ENCODE data around the gene TMEM271. TPM values are rescaled to one million over a fixed set of nuclear protein-coding genes. Genes with fewer than 3 reads are reported as not detected.

TMEM271 gene
- not detected for polyA plus RNA-seq (2013, experiment 1 of 2)
- polyA plus RNA-seq (2013, experiment 2 of 2): not detected

DNA sequence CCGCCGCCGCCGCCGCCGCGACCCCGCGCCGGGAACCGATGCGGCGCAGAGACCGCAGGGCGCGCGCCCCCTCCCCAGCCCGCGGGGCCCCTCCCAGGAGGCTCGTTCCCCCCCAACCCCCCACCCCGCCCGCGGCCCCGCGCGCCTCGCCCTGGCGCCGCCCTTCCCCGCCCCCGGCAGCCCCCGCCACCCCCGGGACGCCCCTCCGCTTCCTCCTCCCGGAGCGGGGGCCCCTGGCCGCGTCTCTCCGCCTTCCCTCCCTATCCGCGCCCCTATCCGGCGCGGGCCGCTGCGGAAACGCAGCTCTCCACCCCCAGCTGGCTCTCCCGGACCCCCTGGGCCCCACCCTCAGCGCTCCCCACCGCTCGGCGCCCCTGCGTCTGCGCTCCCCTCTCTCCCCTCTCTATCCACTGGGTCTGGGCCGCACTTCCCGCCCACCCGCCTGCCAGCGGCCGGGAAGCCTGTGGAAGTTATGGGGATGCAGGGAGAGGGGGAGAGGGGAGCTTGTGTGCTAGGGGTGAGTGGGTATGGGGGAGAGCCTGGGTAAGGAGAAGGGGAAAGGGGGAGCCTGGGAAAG lies at the start of gene TMEM271:
TSS of gene TMEM271 (minus strand) at position 51 of the 577 bp plus-strand sequence. CDS start 233 bp downstream, outside the sequence.
- Histone ChIP-seq H2BK12ac (ENCODE audit: low read length in 2 of 2) (no peak within 1 kb of the TSS), H2BK120ac (ENCODE audit: low read depth, low read length) (no peak within 1 kb of the TSS), H3K9me3 (ENCODE audit: control insufficient read depth, low read length) (no peaks in the 10 kb centered on the region), H3K4ac (ENCODE audit: low read depth in 1 of 2, low read length in 2 of 2) (no peak within 1 kb of the TSS), H3K14ac (ENCODE audit: low read length in 2 of 2) (no peak within 1 kb of the TSS), H3K9ac (ENCODE audit: low read length) (no peak within 1 kb of the TSS), H2AK5ac (ENCODE audit: low read length, severe bottlenecking) (no peak within 1 kb of the TSS), H3K36me3 (ENCODE audit: control insufficient read depth in 1 of 2, insufficient read depth in 2 of 2, low read depth in 1 of 2, low read length in 2 of 2) (no peaks in the 10 kb centered on the region), H3K4me3 (ENCODE audit: insufficient read depth in 1 of 2, low read depth in 1 of 2, low read length in 2 of 2) (peak within 1 kb of the TSS in 1 of 2 experiments; percentile 39), H3K79me1 (replicated peaks; ENCODE audit: low read length, poor library complexity, severe bottlenecking) (no peaks in the 10 kb centered on the region), H2BK15ac (ENCODE audit: low read depth, poor library complexity, severe bottlenecking) (no peak within 1 kb of the TSS), H3K4me2 (ENCODE audit: low read length, poor library complexity, severe bottlenecking) (peak within 1 kb of the TSS; percentile 65), H4K91ac (ENCODE audit: low read length) (no peak within 1 kb of the TSS), H3K4me1 (ENCODE audit: control insufficient read depth, insufficient read depth, low read depth, low read length) (peaks cover 25% of the 10 kb centered on the region), H3K23ac (ENCODE audit: low read length in 2 of 2) (no peak within 1 kb of the TSS), H4K8ac (ENCODE audit: low read length) (no peak within 1 kb of the TSS), H2BK5ac (ENCODE audit: low read depth, low read length, poor library complexity, severe bottlenecking) (no peak within 1 kb of the TSS), H3K27me3 (ENCODE audit: control insufficient read depth in 1 of 2, insufficient read depth in 1 of 2, low read length in 2 of 2) (peaks cover 75 to 76% of the 10 kb centered on the region in 2 experiments), H2AFZ (ENCODE audit: low read depth, low read length) (no peak within 1 kb of the TSS), H3K27ac (ENCODE audit: low read length, poor library complexity, severe bottlenecking) (no peak within 1 kb of the TSS), H3K18ac (ENCODE audit: low read depth in 1 of 2, low read length in 2 of 2) (no peak within 1 kb of the TSS)
- no peak for DNase-seq
- WGBS: 1% methylated on average over 12 of the region's 60 CpGs

- H4K8ac ChIP-seq (ENCODE audit: low read length): no peak overlapping the region
- H3K4me3 ChIP-seq (ENCODE audit: insufficient read depth in 1 of 2, low read depth in 1 of 2, low read length in 2 of 2): no peak overlapping the region
- no peak overlapping the region for H3K14ac ChIP-seq (ENCODE audit: low read length in 2 of 2)
- WGBS: 93% methylated on average over 39 of the region's 39 CpGs
- H3K4me2 ChIP-seq (ENCODE audit: low read length, poor library complexity, severe bottlenecking): no peak overlapping the region
- H2BK5ac ChIP-seq (ENCODE audit: low read depth, low read length, poor library complexity, severe bottlenecking): no peak overlapping the region
- H3K9ac ChIP-seq (ENCODE audit: low read length): no peak overlapping the region
- H3K4ac ChIP-seq (ENCODE audit: low read depth in 1 of 2, low read length in 2 of 2): no peak overlapping the region
- H3K9me3 ChIP-seq (ENCODE audit: control insufficient read depth, low read length): no peaks in the 10 kb centered on the region
- peaks cover 20% of the 10 kb centered on the region for H3K4me1 ChIP-seq (ENCODE audit: control insufficient read depth, insufficient read depth, low read depth, low read length)
- H4K91ac ChIP-seq (ENCODE audit: low read length): no peak overlapping the region
- H3K18ac ChIP-seq (ENCODE audit: low read depth in 1 of 2, low read length in 2 of 2): no peak overlapping the region
- H3K36me3 ChIP-seq (ENCODE audit: control insufficient read depth in 1 of 2, insufficient read depth in 2 of 2, low read depth in 1 of 2, low read length in 2 of 2): no peaks in the 10 kb centered on the region
- no peak for DNase-seq
- H2AFZ ChIP-seq (ENCODE audit: low read depth, low read length): no peak overlapping the region
- no peak overlapping the region for H3K23ac ChIP-seq (ENCODE audit: low read length in 2 of 2)
- H2AK5ac ChIP-seq (ENCODE audit: low read length, severe bottlenecking): no peak overlapping the region
- H3K27ac ChIP-seq (ENCODE audit: low read length, poor library complexity, severe bottlenecking): peak overlapping the region; percentile 3
- no peak overlapping the region for H2BK120ac ChIP-seq (ENCODE audit: low read depth, low read length)
- H2BK15ac ChIP-seq (ENCODE audit: low read depth, poor library complexity, severe bottlenecking): no peak overlapping the region
- H3K27me3 ChIP-seq (ENCODE audit: control insufficient read depth in 1 of 2, insufficient read depth in 1 of 2, low read length in 2 of 2): peaks cover 26 to 29% of the 10 kb centered on the region in 2 experiments
- H2BK12ac ChIP-seq (ENCODE audit: low read length in 2 of 2): no peak overlapping the region
- no peaks in the 10 kb centered on the region for H3K79me1 ChIP-seq (replicated peaks; ENCODE audit: low read length, poor library complexity, severe bottlenecking)
These were observed 49.6 kb upstream of the TMEM271 start for GRCh38 chr4:625631-626161.

DNA sequence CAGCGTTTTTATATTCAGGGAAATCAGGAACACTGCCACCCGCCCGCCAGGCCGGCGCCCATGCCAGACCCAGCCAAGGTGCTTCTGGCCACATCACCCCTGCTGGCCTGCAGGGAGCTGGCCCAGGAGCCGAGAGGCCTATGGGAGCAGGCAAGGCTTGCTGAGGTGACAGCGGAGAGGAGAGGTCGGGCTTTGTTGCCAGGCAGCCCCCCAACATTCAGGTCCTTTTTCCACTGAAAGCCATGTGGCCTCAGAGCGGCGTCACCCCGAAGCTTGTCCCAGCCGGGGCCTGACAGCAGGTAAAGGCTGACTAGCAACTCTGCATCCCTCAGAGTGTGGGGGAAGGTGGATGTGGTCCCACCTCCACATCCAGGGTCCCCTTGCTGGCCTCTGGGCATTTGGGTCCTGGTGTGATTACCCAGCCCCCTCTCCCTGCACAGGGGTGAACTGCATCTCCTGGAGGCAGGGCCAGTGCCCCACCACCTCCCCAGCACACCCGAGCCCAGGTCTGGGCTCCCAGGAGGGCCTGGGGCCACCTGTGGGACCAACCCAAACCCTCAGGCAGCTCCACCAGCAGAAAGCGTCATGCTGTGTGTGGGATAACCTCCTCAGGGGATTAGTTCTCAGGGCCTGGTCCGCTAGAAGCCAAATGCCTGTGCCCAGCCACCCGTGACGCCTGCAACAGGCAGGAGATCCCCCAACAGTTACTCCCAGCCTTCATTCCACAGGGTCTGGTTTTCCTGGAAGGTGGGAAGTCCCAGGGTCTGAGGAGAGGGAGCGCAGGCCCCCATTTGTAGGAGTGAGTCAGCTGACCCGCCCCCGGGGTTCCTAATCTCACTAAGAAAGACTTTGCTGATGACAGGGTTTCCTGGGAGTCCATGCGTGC lies 48.9 kb upstream of the TMEM271 start, which contains the start of gene PDE6B:
TSS of gene PDE6B (plus strand) at position 869 of the 886 bp plus-strand sequence. CDS start 54 bp downstream, outside the sequence.
- no peak within 1 kb of the TSS for H2BK12ac ChIP-seq (ENCODE audit: low read length in 2 of 2)
- 61% methylated on average over 19 of the region's 21 CpGs for WGBS

More for the DNA sequence above, 48.9 kb upstream of the TMEM271 start, which contains the start of gene PDE6B:
- no peak for DNase-seq
- Histone ChIP-seq H3K4ac (ENCODE audit: low read depth in 1 of 2, low read length in 2 of 2) (no peak within 1 kb of the TSS), H3K18ac (ENCODE audit: low read depth in 1 of 2, low read length in 2 of 2) (no peak within 1 kb of the TSS), H3K4me3 (ENCODE audit: insufficient read depth in 1 of 2, low read depth in 1 of 2, low read length in 2 of 2) (no peak within 1 kb of the TSS), H2BK5ac (ENCODE audit: low read depth, low read length, poor library complexity, severe bottlenecking) (no peak within 1 kb of the TSS), H2BK15ac (ENCODE audit: low read depth, poor library complexity, severe bottlenecking) (no peak within 1 kb of the TSS), H3K14ac (ENCODE audit: low read length in 2 of 2) (no peak within 1 kb of the TSS), H2AFZ (ENCODE audit: low read depth, low read length) (no peak within 1 kb of the TSS), H2BK120ac (ENCODE audit: low read depth, low read length) (no peak within 1 kb of the TSS), H3K79me1 (replicated peaks; ENCODE audit: low read length, poor library complexity, severe bottlenecking) (no peaks in the 10 kb centered on the region), H3K36me3 (ENCODE audit: control insufficient read depth in 1 of 2, insufficient read depth in 2 of 2, low read depth in 1 of 2, low read length in 2 of 2) (no peaks in the 10 kb centered on the region), H2AK5ac (ENCODE audit: low read length, severe bottlenecking) (no peak within 1 kb of the TSS), H3K9me3 (ENCODE audit: control insufficient read depth, low read length) (no peaks in the 10 kb centered on the region), H4K8ac (ENCODE audit: low read length) (no peak within 1 kb of the TSS), H3K4me1 (ENCODE audit: control insufficient read depth, insufficient read depth, low read depth, low read length) (peaks cover 17% of the 10 kb centered on the region), H3K27me3 (ENCODE audit: control insufficient read depth in 1 of 2, insufficient read depth in 1 of 2, low read length in 2 of 2) (peaks cover 23 to 36% of the 10 kb centered on the region in 2 experiments), H4K91ac (ENCODE audit: low read length) (no peak within 1 kb of the TSS), H3K23ac (ENCODE audit: low read length in 2 of 2) (no peak within 1 kb of the TSS), H3K4me2 (ENCODE audit: low read length, poor library complexity, severe bottlenecking) (peak within 1 kb of the TSS; percentile 13), H3K9ac (ENCODE audit: low read length) (no peak within 1 kb of the TSS), H3K27ac (ENCODE audit: low read length, poor library complexity, severe bottlenecking) (peak within 1 kb of the TSS; percentile 3)

Data from mesenchymal stem cell (in vitro differentiated cells and primary cell).